GM12872 (cell line): ENCODE results near the gene PC.

Source experiments
- TF ChIP-seq, protein P1 (sequence below): IDR thresholded peaks from 3 replicates; pipeline ENCODE4 v1.5.1; 2011; ENCODE audit warnings: low read depth, mild to moderate bottlenecking, low read length, moderate library complexity; ENCODE audit not compliant: insufficient read depth

The PC gene

DNA sequence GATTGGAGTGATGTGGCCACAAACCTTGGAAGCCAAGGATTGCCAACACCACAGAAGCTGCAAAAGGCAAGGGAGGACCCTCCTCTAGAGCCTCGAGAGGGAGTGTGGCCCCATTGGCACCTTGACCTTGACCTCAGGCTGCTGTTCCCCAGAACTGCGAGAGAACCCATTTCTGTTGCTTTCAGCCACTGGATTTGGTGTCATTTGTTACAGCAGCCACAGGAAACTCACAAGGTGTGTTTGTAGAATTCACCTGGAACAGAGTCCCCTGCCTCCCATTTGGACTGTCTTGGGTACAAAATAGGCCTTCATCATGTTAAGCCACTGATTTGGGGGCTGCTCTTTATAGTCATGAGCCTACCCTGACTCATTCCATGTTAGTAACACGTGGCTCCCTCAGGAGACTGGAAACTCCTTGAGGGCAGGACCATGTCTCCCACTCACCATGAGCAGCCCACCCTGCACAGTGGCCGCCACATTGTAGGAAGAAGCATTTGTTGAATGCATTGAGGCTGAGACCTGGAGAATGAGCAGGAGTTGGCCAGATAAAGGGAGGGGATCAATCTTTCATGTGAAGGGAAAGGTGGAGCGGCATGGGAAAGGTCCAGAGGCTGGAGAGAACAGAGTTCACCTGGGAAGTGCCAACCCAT, 25.2 kb upstream of the PC start:
- TF ChIP-seq, protein P1, sequence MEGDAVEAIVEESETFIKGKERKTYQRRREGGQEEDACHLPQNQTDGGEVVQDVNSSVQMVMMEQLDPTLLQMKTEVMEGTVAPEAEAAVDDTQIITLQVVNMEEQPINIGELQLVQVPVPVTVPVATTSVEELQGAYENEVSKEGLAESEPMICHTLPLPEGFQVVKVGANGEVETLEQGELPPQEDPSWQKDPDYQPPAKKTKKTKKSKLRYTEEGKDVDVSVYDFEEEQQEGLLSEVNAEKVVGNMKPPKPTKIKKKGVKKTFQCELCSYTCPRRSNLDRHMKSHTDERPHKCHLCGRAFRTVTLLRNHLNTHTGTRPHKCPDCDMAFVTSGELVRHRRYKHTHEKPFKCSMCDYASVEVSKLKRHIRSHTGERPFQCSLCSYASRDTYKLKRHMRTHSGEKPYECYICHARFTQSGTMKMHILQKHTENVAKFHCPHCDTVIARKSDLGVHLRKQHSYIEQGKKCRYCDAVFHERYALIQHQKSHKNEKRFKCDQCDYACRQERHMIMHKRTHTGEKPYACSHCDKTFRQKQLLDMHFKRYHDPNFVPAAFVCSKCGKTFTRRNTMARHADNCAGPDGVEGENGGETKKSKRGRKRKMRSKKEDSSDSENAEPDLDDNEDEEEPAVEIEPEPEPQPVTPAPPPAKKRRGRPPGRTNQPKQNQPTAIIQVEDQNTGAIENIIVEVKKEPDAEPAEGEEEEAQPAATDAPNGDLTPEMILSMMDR, result no peak

GRCh38 chr11:66981976-66982578, 23.9 kb upstream of the PC start:
- TF ChIP-seq, protein P1, result no peak

DNA sequence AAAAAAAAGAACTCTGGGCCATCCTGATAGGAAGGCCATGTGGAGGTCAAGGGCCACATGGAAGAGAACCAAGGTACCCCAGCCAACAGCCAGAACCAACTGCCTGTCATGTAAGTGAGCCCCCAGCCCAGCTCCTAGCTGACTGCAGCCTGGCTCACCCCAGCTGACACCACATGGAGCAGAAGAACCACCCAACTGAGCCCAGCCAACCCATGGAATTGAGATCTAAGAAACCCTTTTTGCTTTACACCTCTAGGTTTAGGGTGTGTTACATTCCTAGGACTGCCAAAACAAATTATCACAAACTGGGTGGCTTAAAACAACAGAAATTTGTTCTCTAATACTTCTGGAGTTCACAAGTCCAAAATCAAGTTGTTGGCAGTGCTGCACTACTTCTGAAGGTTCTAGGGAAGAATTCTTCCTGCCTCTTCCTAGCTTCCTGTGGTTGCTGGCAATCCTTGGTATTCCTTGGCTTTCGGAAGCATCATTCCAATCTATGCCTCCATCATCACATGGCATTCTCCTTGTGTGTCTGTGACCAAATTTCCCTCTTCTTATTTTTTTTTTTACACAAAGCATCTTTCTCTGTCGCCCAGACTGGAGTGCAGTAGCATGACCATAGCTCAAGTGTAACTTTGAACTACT, 21.3 kb upstream of the PC start:
- TF ChIP-seq, protein P1, result no peak

GRCh38 chr11:66978717-66979116, 20.5 kb upstream of the PC start:
- TF ChIP-seq, protein P1, result no peak

- TF ChIP-seq, protein P1, result no peak
These were observed 20.0 kb upstream of the PC start for GRCh38 chr11:66978229-66978628.

GRCh38 chr11:66976925-66977324, 18.7 kb upstream of the PC start:
- TF ChIP-seq, protein P1, result no peak

DNA sequence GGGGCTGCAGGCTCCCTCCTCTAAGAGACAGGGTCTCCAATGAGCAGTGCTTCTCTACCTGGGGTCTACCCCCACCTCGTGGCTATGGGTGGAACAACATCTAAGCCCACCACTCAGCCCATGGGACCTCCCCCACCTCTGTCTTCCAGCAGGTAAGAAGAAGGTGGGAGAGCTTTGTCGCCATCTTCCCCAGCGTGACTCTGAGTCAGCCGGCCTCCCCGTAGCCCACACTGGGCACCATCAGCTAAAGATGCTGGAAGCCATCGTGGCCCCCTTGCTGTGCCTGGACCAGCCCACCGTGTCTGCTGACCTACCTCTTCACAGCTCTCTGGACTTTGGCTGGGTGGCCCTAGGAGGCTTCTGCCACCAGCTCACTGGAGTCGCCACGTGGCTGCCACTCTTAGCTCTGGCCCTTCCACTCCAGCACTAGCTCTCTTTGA, 17.9 kb upstream of the PC start:
- TF ChIP-seq, protein P1, result peak; percentile 68
